ENCODE measurements around the gene POLR1F.

The POLR1F gene

DNA sequence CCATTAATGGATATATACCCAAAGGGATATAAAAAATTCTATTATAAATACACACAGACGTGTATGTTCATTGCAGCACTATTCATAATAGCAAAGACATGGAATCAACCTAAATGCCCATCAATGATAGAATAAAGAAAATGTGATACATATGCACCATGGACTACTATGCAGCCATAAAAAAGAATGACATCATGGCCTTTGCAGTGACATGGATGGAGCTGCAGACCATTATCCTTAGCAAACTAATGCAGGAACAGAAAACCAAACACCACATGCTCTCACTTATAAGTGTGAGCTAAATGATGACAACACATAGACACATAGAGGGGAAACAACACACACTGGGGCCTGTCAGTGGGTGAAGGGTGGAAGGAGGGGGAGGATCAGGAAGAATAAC, 33.0 kb downstream of the POLR1F start:
- DNase-seq (ENCODE audit: low spot score) = no peak

DNA sequence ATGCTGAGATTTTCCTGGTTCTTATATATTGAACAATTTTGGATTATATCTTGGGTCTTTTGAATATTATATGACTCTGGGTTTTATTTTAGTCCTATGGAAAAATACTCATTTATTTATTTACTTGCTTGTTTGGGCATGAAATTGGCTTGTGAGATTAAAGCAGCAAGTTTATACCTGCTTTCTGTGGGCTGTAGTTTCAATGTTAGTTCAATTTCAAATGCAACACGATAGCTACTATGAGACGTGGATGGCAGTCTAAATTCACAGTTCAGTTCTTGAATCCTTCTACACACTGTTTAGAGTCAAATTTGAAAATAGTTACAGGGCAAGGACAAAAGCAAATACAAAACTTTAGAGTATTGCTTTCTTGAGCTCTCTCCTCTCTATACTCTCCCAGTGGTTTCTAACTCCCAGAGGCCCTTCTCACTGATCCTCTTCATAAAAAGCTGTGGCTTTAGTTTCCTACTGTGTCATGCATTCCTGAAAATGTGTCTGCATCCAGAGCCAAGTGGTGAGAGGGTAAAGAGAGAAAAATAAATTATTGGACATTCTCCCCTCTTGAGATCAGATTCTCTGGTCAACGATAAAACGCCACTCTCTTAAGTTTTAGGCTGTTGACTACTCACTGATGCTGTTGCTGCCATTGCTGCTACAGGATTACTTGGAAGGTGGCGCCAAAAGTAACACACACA, 34.4 kb downstream of the POLR1F start:
- no peak for DNase-seq (ENCODE audit: low spot score)

- no peak for DNase-seq (ENCODE audit: low spot score)
Observed at GRCh38 chr7:19670806-19671205, 38.0 kb downstream of the POLR1F start.

- DNase-seq (ENCODE audit: low spot score) = no peak
Observed at GRCh38 chr7:19665399-19666008, 43.3 kb downstream of the POLR1F start.

- DNase-seq (ENCODE audit: low spot score) = no peak
Observed at GRCh38 chr7:19663816-19664462, 44.9 kb downstream of the POLR1F start.

DNA sequence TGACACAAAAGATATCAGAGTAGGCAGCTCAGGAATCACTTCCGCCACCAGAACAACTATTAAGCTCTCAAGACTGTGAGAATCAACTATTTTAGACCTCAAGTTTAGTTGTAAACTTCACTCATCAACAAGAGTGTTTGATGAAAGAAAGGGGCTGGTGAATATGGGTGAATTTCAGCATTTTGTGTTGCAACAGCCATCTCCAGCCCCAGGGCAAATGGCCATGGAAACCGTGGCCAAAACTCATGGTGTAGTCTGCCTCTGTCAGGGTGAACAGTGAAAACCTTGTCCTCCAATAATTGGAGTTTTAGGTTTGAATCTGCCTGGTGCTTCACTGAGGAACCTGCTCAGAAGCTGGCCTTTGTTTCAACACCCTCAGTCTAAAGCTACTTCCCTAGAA, 60.0 kb downstream of the POLR1F start:
- DNase-seq (ENCODE audit: low spot score) = no peak
